HepG2 (cell line): ENCODE data around the gene CFAP61. TPM values are rescaled to one million over a fixed set of nuclear protein-coding genes. Genes with fewer than 3 reads are reported as not detected.
A peak's percentile ranks its signal among the peaks of the same experiment; 100 is the strongest.

Experiments
- CREB1 ChIP-seq, 2 experiments: fragments of 450-650 bp in 1 of 2; IDR thresholded peaks; 2 replicates each; pipeline ENCODE4 v1.6.1; 2016 to 2017; ENCODE audit warnings: control low read depth in 1 of 2, mild to moderate bottlenecking in 1 of 2, missing compliant biosample characterization in 1 of 2, missing genetic modification characterization in 1 of 2
- DR1 ChIP-seq: sonication (generic); formaldehyde crosslinking; IDR thresholded peaks from 2 replicates; pipeline ENCODE4 v1.8.0; 2021; ENCODE audit warnings: mild to moderate bottlenecking, missing genetic modification reagents, inconsistent platforms
- FOXK1 ChIP-seq: sonication (generic); formaldehyde crosslinking; IDR thresholded peaks from 2 replicates; pipeline ENCODE4 v1.4.0; 2020; ENCODE audit warnings: low read depth, missing genetic modification reagents, borderline replicate concordance
- FOXM1 ChIP-seq: sonication (generic); formaldehyde crosslinking; IDR thresholded peaks from 2 replicates; pipeline ENCODE4 v1.5.0; 2020; ENCODE audit warnings: missing genetic modification reagents
- HMG20A ChIP-seq: IDR thresholded peaks from 2 replicates; pipeline ENCODE4 v1.6.1; 2016; ENCODE audit warnings: borderline replicate concordance
- JUND ChIP-seq: sonication (generic); formaldehyde crosslinking; IDR thresholded peaks from 2 replicates; pipeline ENCODE4 v1.8.0; 2022; ENCODE audit warnings: mild to moderate bottlenecking, missing genetic modification reagents
- KDM1A ChIP-seq: IDR thresholded peaks from 2 replicates; pipeline ENCODE4 v1.6.1; 2016; ENCODE audit warnings: missing compliant biosample characterization
- KMT2B ChIP-seq: IDR thresholded peaks from 2 replicates; pipeline ENCODE4 v1.6.1; 2016; ENCODE audit warnings: missing genetic modification reagents, missing compliant biosample characterization
- MIER3 ChIP-seq: IDR thresholded peaks from 2 replicates; pipeline ENCODE4 v1.6.1; 2016; ENCODE audit warnings: missing compliant biosample characterization, borderline replicate concordance
- NPAS2 ChIP-seq: sonication (generic); formaldehyde crosslinking; IDR thresholded peaks from 2 replicates; pipeline ENCODE4 v1.8.0; 2022; ENCODE audit warnings: mild to moderate bottlenecking, missing genetic modification reagents, borderline replicate concordance
- RBM39 ChIP-seq: fragments of 200-400 bp; formaldehyde crosslinking; IDR thresholded peaks from one replicate; pipeline ENCODE4 v1.6.1; 2018; ENCODE audit warnings: antibody characterized with exemption, mild to moderate bottlenecking, low read depth, low read length; ENCODE audit not compliant: poor library complexity, severe bottlenecking
- SAP130 ChIP-seq: IDR thresholded peaks from 2 replicates; pipeline ENCODE4 v1.6.1; 2016; ENCODE audit warnings: low read depth
- SNAPC2 ChIP-seq: sonication (generic); formaldehyde crosslinking; IDR thresholded peaks from 2 replicates; pipeline ENCODE4 v1.8.1; 2022; ENCODE audit warnings: mild to moderate bottlenecking, missing genetic modification reagents
- TBX2 ChIP-seq: sonication (generic); formaldehyde crosslinking; IDR thresholded peaks from 2 replicates; pipeline ENCODE4 v1.5.0; 2020; ENCODE audit warnings: missing genetic modification reagents, mild to moderate bottlenecking, borderline replicate concordance
- ZBTB20 ChIP-seq: sonication (generic); formaldehyde crosslinking; IDR thresholded peaks from 2 replicates; pipeline ENCODE4 v1.8.1; 2023; ENCODE audit warnings: missing genetic modification reagents, low read depth, mild to moderate bottlenecking, borderline replicate concordance
- ZBTB39 ChIP-seq: sonication (generic); formaldehyde crosslinking; IDR thresholded peaks from 2 replicates; pipeline ENCODE4 v1.5.0; 2020; ENCODE audit warnings: missing genetic modification reagents
- ZFP62 ChIP-seq: sonication (generic); formaldehyde crosslinking; IDR thresholded peaks from 2 replicates; pipeline ENCODE4 v1.4.0; 2020; ENCODE audit warnings: missing genetic modification reagents
- ZFX ChIP-seq: sonication (generic); formaldehyde crosslinking; IDR thresholded peaks from 2 replicates; pipeline ENCODE4 v1.4.0; 2020; ENCODE audit warnings: mild to moderate bottlenecking, low read depth, missing genetic modification reagents, moderate library complexity
- ZNF205 ChIP-seq: IDR thresholded peaks from 2 replicates; pipeline ENCODE4 v1.6.1; 2018; ENCODE audit warnings: missing biosample characterization, missing genetic modification reagents
- ZNF274 ChIP-seq: sonication (generic); formaldehyde crosslinking; IDR thresholded peaks from 2 replicates; pipeline ENCODE4 v1.5.1; 2020; ENCODE audit warnings: mild to moderate bottlenecking, missing genetic modification reagents
- ZNF724P ChIP-seq: sonication (generic); formaldehyde crosslinking; IDR thresholded peaks from 2 replicates; pipeline ENCODE4 v1.8.0; 2022; ENCODE audit warnings: missing genetic modification reagents, borderline replicate concordance
- ZNF878 ChIP-seq: sonication (generic); formaldehyde crosslinking; IDR thresholded peaks from 2 replicates; pipeline ENCODE4 v1.8.1; 2023; ENCODE audit warnings: mild to moderate bottlenecking, missing genetic modification reagents, moderate library complexity
- ZSCAN21 ChIP-seq: sonication (generic); formaldehyde crosslinking; IDR thresholded peaks from 2 replicates; pipeline ENCODE4 v1.8.0; 2022; ENCODE audit warnings: mild to moderate bottlenecking, missing genetic modification reagents, moderate library complexity, borderline replicate concordance
- polyA plus RNA-seq, 8 experiments: library from polyadenylated mRNA; depleted of rRNA in 3 of 8; stranded (reverse) in 7 of 8; unstranded in 1 of 8; fragments of >200 nt; fragmentation: Illumina TruSeq in 4 of 8; extraction: Trizol in 4 of 8; gene quantifications; 2 replicates each; pipeline versions ENCODE4 v1.2.1 to v1.2.3, GENCODE V29; 2011 to 2016; ENCODE audit warnings: low read depth in 4 of 8, missing spikeins in 1 of 8, mixed read lengths in 1 of 8; ENCODE audit not compliant: insufficient read depth in 1 of 8
- total RNA-seq, 5 experiments: library from RNA; depleted of rRNA; stranded (reverse); fragments of >200 nt; fragmentation: Illumina TruSeq; extraction: Trizol; gene quantifications; 2 replicates each; pipeline ENCODE4 v1.2.3, GENCODE V29; 2016; ENCODE audit warnings: low read depth in 1 of 5
- TF ChIP-seq, protein P1 (sequence below): sonication (generic); formaldehyde crosslinking; IDR thresholded peaks from 2 replicates; pipeline ENCODE4 v1.8.0; 2022; ENCODE audit warnings: mild to moderate bottlenecking, missing genetic modification reagents, moderate library complexity
- TF ChIP-seq, protein P2 (sequence below): IDR thresholded peaks from 2 replicates; pipeline ENCODE4 v1.6.1; 2016; ENCODE audit warnings: missing genetic modification reagents, missing compliant biosample characterization

The CFAP61 gene
- total and polyA plus RNA-seq, 2 of the 13 experiments (the other 11 are each of a cell fraction or from before 2014, with no cell fraction given), result 0.27 TPM; not detected in 1

GRCh38 chr20:20052074-20052970, at the start of gene CFAP61, which contains the start of gene CRNKL1 (continued):
- TF ChIP-seq NPAS2 (CRISPR knock-in tag) (0 out of 2 replicates have a peak, but pooled peaks have one; percentile 12), ZNF724P (CRISPR knock-in tag) (peak; percentile 84; the same call in 1 of the 2 replicates), MIER3 (peak; percentile 96), HMG20A (CRISPR knock-in tag) (peak; percentile 13; the same call in 1 of the 2 replicates), ZNF274 (peak; percentile 86), TBX2 (CRISPR knock-in tag) (peak; percentile 93), FOXK1 (peak; percentile 97), ZNF878 (CRISPR knock-in tag) (no peak), KDM1A (peak; percentile 29; the same call in 1 of the 2 replicates), ZBTB20 (CRISPR knock-in tag) (peak; percentile 49; the same call in 1 of the 2 replicates), ZSCAN21 (CRISPR knock-in tag) (peak; percentile 86; the same call in 1 of the 2 replicates), CREB1 (IDR thresholded peaks at IDR 0.05) (peak; percentile 92), CREB1 (CRISPR knock-in tag; IDR thresholded peaks at IDR 0.05) (peak; percentile 87), JUND (CRISPR knock-in tag) (peak; percentile 73; the same call in 1 of the 2 replicates), FOXM1 (CRISPR knock-in tag) (no peak), ZBTB39 (CRISPR knock-in tag) (peak; percentile 71; the same call in 1 of the 2 replicates), ZNF205 (peak; percentile 92), DR1 (CRISPR knock-in tag) (peak; percentile 92), KMT2B (CRISPR knock-in tag) (peak; percentile 96), ZFX (CRISPR knock-in tag) (peak; percentile 97), ZFP62 (CRISPR knock-in tag) (no peak), SNAPC2 (CRISPR knock-in tag) (no peak), SAP130 (CRISPR knock-in tag) (peak; percentile 100), RBM39 (peak; percentile 84)
- TF ChIP-seq, protein P1, sequence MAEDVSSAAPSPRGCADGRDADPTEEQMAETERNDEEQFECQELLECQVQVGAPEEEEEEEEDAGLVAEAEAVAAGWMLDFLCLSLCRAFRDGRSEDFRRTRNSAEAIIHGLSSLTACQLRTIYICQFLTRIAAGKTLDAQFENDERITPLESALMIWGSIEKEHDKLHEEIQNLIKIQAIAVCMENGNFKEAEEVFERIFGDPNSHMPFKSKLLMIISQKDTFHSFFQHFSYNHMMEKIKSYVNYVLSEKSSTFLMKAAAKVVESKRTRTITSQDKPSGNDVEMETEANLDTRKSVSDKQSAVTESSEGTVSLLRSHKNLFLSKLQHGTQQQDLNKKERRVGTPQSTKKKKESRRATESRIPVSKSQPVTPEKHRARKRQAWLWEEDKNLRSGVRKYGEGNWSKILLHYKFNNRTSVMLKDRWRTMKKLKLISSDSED (CRISPR knock-in tag), result no peak
- TF ChIP-seq, protein P2, sequence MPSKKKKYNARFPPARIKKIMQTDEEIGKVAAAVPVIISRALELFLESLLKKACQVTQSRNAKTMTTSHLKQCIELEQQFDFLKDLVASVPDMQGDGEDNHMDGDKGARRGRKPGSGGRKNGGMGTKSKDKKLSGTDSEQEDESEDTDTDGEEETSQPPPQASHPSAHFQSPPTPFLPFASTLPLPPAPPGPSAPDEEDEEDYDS (CRISPR knock-in tag), result peak; percentile 75
